ENCODE measurements around the gene PKM.

DNA sequence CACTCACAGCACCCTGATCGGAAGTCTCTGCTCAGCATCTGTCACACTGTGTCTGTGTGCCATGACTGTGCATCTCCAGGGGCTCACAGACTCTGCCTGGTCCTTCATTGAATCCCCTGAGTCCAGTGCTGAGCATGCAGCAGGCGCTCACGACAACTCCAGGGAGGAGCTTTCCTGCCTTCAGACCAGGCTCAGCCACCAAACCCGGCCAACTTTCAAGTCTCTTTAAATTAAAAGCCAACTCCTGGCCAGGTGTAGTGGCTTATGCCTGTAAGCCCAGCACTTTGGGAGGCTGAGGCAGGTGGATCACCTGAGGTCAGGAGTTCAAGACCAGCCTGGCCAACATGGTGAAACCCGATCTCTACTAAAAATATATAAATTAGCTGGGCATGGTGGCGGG, 57.6 kb downstream of the PKM start:
- TF ChIP-seq, protein P1, sequence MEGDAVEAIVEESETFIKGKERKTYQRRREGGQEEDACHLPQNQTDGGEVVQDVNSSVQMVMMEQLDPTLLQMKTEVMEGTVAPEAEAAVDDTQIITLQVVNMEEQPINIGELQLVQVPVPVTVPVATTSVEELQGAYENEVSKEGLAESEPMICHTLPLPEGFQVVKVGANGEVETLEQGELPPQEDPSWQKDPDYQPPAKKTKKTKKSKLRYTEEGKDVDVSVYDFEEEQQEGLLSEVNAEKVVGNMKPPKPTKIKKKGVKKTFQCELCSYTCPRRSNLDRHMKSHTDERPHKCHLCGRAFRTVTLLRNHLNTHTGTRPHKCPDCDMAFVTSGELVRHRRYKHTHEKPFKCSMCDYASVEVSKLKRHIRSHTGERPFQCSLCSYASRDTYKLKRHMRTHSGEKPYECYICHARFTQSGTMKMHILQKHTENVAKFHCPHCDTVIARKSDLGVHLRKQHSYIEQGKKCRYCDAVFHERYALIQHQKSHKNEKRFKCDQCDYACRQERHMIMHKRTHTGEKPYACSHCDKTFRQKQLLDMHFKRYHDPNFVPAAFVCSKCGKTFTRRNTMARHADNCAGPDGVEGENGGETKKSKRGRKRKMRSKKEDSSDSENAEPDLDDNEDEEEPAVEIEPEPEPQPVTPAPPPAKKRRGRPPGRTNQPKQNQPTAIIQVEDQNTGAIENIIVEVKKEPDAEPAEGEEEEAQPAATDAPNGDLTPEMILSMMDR (IDR thresholded peaks at IDR 0.05; ENCODE audit: low read length), result no peak
- no peak for TF ChIP-seq EZH2 (optimal IDR thresholded peaks at IDR 0.05; ENCODE audit: low read depth, low read length)

Data from MM.1S (cell line).